ENCODE data around the gene CCDC88C. TPM values are rescaled to one million over a fixed set of nuclear protein-coding genes. Genes with fewer than 3 reads are reported as not detected.
A peak's percentile ranks its signal among the peaks of the same experiment; 100 is the strongest.

Gene CCDC88C
- total RNA-seq, 2 experiments from 2014 or later: 83.6 to 87.8 TPM

DNA sequence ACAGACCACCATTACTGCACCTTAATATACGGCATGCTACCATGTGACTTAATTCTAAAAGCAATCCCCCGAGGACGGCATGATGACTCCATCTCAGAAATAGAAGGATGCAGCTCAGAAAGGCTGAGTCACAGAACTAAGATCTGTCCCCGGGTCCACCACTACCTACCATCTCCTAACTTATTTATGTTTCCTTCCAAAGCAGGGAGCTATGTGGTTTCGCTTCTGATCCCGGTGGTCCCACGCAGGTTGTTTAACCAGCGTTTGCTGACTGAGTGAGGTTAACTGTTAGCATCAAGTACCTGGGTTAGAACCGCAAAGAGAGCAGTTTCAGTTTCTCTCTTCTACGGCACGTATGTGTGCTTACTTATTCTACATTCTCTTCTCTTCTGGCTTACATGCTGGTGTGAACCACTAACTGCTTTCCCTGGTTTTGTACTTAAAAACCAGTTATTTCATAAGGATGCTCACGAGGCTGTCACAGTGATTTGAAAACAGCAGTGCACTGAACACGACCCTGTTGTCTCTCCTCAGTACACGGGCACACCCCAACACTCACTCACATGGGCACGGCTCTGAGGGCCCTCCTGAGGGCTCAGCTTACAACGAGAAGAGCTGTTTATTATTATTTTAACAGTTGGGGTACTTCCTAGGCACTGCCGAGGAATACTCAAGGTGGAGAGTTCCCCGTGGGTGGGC is 66.7 kb downstream of the CCDC88C start:
- no peaks in the 10 kb centered on the region for H3K27me3 Mint-ChIP-seq
- H3K4me1 Mint-ChIP-seq (ENCODE audit: low read depth): peaks cover 95% of the 10 kb centered on the region
- H3K4me3 Mint-ChIP-seq: peak overlapping the region; percentile 65
- peak overlapping the region; percentile 85 for H3K27ac Mint-ChIP-seq
- TF ChIP-seq CTCF (IDR thresholded peaks at IDR 0.05): no peak
- intact Hi-C loops (cut with micrococcal nuclease): loop anchor here (1.0 to 10.0 kb wide), 3 partner anchors 24 to 64 kb away; partner anchors contain the start of gene CCDC88C
- ATAC-seq: peak; percentile 59
- H3K9me3 Mint-ChIP-seq: no peaks in the 10 kb centered on the region
- peak; percentile 90 for DNase-seq
- ChIA-PET POLR2A (interaction anchor here (0.6 to 12.7 kb wide), 18 partner anchors 9 to 515 kb away, joined by 3 to 167 read pairs (median 7); partner anchors contain the start of genes CCDC88C and PPP4R3A), CTCF (interaction anchor here (0.6 to 14.9 kb wide), 11 partner anchors 8 to 66 kb away, joined by 3 to 183 read pairs (median 9); partner anchors contain the start of gene CCDC88C)
- H3K36me3 Mint-ChIP-seq (ENCODE audit: low read depth): peaks cover 40% of the 10 kb centered on the region

- no peak for TF ChIP-seq CTCF (IDR thresholded peaks at IDR 0.05)
- CTCF ChIA-PET: interaction anchor here (1.0 to 14.9 kb wide), 10 partner anchors 9 to 66 kb away, joined by 3 to 183 read pairs (median 9); partner anchors contain the start of gene CCDC88C
- intact Hi-C loops (cut with micrococcal nuclease): loop anchor here (1.0 to 10.0 kb wide), 3 partner anchors 24 to 64 kb away; partner anchors contain the start of gene CCDC88C
- peak overlapping the region; percentile 65 for H3K4me3 Mint-ChIP-seq
- H3K27ac Mint-ChIP-seq: peak overlapping the region; percentile 85
- ATAC-seq: peak; percentile 0
- peaks cover 40% of the 10 kb centered on the region for H3K36me3 Mint-ChIP-seq (ENCODE audit: low read depth)
- peaks cover 92% of the 10 kb centered on the region for H3K4me1 Mint-ChIP-seq (ENCODE audit: low read depth)
- no peaks in the 10 kb centered on the region for H3K27me3 Mint-ChIP-seq
- POLR2A ChIA-PET: interaction anchor here (1.1 to 12.7 kb wide), 18 partner anchors 10 to 159 kb away, joined by 3 to 167 read pairs (median 7); partner anchors contain the start of genes CCDC88C and PPP4R3A
- DNase-seq: no peak
- H3K9me3 Mint-ChIP-seq: no peaks in the 10 kb centered on the region
These were observed 67.2 kb downstream of the CCDC88C start for GRCh38 chr14:91350483-91350812.

DNA sequence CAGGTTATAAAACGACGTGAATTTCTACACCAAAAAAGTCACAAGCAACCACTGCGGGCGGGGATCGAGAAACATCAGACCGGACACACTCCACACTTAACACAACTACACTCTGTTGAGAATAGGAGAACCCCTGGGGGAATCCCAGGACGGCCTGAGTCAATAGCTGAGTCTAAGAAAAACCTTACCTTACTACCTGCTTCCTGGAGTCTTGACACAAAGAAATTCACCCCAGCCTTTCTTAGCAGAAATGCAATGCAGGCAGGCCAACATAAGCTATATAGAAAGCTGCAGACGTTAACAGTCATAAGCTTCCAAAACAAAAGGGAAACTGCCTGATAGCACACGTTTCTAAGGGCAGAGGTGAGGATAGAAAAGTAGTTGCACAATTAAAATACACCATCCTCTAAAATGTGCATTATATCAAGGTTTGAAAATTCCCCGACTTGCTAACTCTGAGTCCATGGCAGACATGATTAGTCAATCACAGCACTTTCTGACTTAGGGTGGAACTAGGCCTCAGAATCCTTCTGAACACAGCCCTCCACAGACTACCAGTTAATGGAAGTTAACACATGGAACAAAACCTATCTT is 68.0 kb downstream of the CCDC88C start:
- no peak for TF ChIP-seq CTCF (IDR thresholded peaks at IDR 0.05)
- ChIA-PET POLR2A (interaction anchor here (0.6 to 12.7 kb wide), 19 partner anchors 10 to 160 kb away, joined by 3 to 167 read pairs (median 5); partner anchors contain the start of genes CCDC88C and PPP4R3A), CTCF (interaction anchor here (1.0 to 14.9 kb wide), 12 partner anchors 8 to 67 kb away, joined by 3 to 183 read pairs (median 8); partner anchors contain the start of gene CCDC88C)
- peak overlapping the region; percentile 85 for H3K27ac Mint-ChIP-seq
- peak overlapping the region; percentile 65 for H3K4me3 Mint-ChIP-seq
- peak; percentile 92 for DNase-seq
- no peaks in the 10 kb centered on the region for H3K27me3 Mint-ChIP-seq
- intact Hi-C loops (cut with micrococcal nuclease): loop anchor here (1.0 to 10.0 kb wide), 3 partner anchors 23 to 65 kb away; partner anchors contain the start of gene CCDC88C
- H3K36me3 Mint-ChIP-seq (ENCODE audit: low read depth): peaks cover 32% of the 10 kb centered on the region
- peaks cover 87% of the 10 kb centered on the region for H3K4me1 Mint-ChIP-seq (ENCODE audit: low read depth)
- ATAC-seq: peak; percentile 76
- no peaks in the 10 kb centered on the region for H3K9me3 Mint-ChIP-seq

DNA sequence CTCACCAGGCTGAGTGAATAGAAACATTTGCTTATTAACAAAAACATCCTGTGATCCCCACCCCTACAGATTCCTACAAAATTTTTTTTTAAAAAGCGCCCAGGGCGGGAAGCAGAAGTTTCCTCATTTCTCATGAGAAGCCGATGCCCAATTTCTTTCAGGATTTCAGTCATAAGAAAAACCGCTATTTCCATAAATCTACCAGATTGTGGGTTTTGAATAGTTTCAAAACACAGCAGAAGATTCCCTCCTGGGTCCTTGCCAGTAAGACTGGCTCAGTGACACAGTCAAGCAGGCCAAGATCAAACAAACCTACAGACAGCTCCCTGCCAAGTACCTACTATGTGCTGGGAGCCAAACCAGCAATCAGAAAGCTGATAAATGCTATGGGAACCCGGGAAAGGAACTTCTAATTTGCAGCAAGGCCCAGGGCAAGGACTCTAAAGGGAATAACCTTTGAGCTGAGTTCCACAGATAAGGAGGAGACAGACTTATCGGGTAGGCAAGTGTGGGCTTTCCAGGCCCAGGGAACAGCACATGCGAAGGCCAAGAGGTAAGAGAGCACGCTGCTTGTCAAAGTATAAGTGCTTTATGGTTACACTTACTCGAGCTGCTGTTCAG is 68.7 kb downstream of the CCDC88C start:
- H3K27me3 Mint-ChIP-seq: no peaks in the 10 kb centered on the region
- no peaks in the 10 kb centered on the region for H3K9me3 Mint-ChIP-seq
- H3K4me1 Mint-ChIP-seq (ENCODE audit: low read depth): peaks cover 85% of the 10 kb centered on the region
- ATAC-seq (no peak), DNase-seq (no peak)
- peak overlapping the region; percentile 85 for H3K27ac Mint-ChIP-seq
- H3K36me3 Mint-ChIP-seq (ENCODE audit: low read depth): peaks cover 30% of the 10 kb centered on the region
- CTCF ChIA-PET: interaction anchor here (1.2 to 14.9 kb wide), 11 partner anchors 7 to 68 kb away, joined by 3 to 183 read pairs (median 9); partner anchors contain the start of gene CCDC88C
- peak overlapping the region; percentile 65 for H3K4me3 Mint-ChIP-seq
- intact Hi-C loops (cut with micrococcal nuclease): no loop called here
- no peak for TF ChIP-seq CTCF (IDR thresholded peaks at IDR 0.05)
- POLR2A ChIA-PET: interaction anchor here (0.7 to 12.7 kb wide), 12 partner anchors 10 to 100 kb away, joined by 3 to 167 read pairs (median 4); partner anchors contain the start of gene CCDC88C

Measured in activated CD8-positive, alpha-beta T cell treated with anti-CD3 and anti-CD28 coated beads for 36 hours (primary cell).